Uterus (tissue), 2 donors: Measurements from ENCODE around the gene PTBP2.

ENCODE experiments used
- CTCF ChIP-seq, 4 experiments: fragments of 200-600 bp in 2 of 4; fragments of 450-650 bp in 2 of 4; sonication (generic) in 2 of 4; IDR thresholded peaks; one replicate each; pipeline ENCODE4 v1.5.1; 2016 to 2019; ENCODE audit warnings: antibody characterized with exemption in 4 of 4, mild to moderate bottlenecking in 2 of 4, moderate library complexity in 1 of 4
- POLR2A ChIP-seq, 2 donors: fragments of 450-650 bp; IDR thresholded peaks; one replicate each; pipeline ENCODE4 v1.6.1; 2016; ENCODE audit warnings: antibody characterized with exemption in 2 of 2, mild to moderate bottlenecking in 1 of 2, moderate library complexity in 1 of 2

- TF ChIP-seq CTCF (IDR thresholded peaks at IDR 0.05) (no peak), POLR2A (IDR thresholded peaks at IDR 0.05) (no peak)
These were observed 60.6 kb downstream of the PTBP2 start for GRCh38 chr1:96782206-96782605.
